Endothelial cell of umbilical vein (primary cell): ENCODE results near the gene HUNK. TPM values are rescaled to one million over a fixed set of nuclear protein-coding genes. Genes with fewer than 3 reads are reported as not detected.

ENCODE experiments used
- BruUV-seq: library from RNA; stranded (reverse); fragments of 400-500 nt; replicated peaks from 2 replicates; lab custom pipeline; 2021; lab: Mats Ljungman, UMichigan
- CTCF ChIA-PET: fragments of 300-600, 350-600 bp; sonication (Branson Sonifier 250); formaldehyde crosslinking; loops from one replicate; lab custom pipeline; 2021; ENCODE audit warnings: antibody characterized with exemption, inconsistent platforms; lab: Charles Lee
- POLR2A ChIA-PET: fragments of 300-600, 350-600 bp; sonication (Branson Sonifier 250); formaldehyde crosslinking; loops from one replicate; lab custom pipeline; 2021; ENCODE audit warnings: antibody characterized with exemption, inconsistent platforms; lab: Charles Lee
- DNase-seq: peaks from one replicate; pipeline ENCODE4 v3.0.0-alpha.2; 2011; ENCODE audit warnings: low read depth, low spot score
- FAIRE-seq: peaks from 2 replicates; lab custom pipeline; 2011; peaks lifted over from hg19 to GRCh38; lab: Jason Lieb, UNC
- H2AFZ ChIP-seq: 2 replicates; pipeline ENCODE4 v1.6.0; 2012; ENCODE audit warnings: low read depth, low read length, control low read depth, inconsistent platforms
- H3K27ac ChIP-seq: 2 replicates; pipeline ENCODE4 v1.5.1; 2011; ENCODE audit warnings: low read depth, mild to moderate bottlenecking, control low read depth, low read length, moderate library complexity; ENCODE audit not compliant: insufficient read depth
- H3K27me3 ChIP-seq, 2 experiments: 2 replicates each; pipeline versions ENCODE4 v1.6.0 to v1.6.1; 2011; ENCODE audit warnings: low read length in 2 of 2, mixed read lengths in 1 of 2; ENCODE audit not compliant: control insufficient read depth in 2 of 2, insufficient read depth in 2 of 2
- H3K36me3 ChIP-seq, 2 experiments: 2 replicates in 1 of 2; 3 replicates in 1 of 2; pipeline ENCODE4 v1.5.1; 2011; ENCODE audit warnings: low read length in 2 of 2, mild to moderate bottlenecking in 1 of 2, moderate library complexity in 1 of 2; ENCODE audit not compliant: control insufficient read depth in 2 of 2, insufficient read depth in 2 of 2; ENCODE audit errors: extremely low read depth in 1 of 2
- H3K4me1 ChIP-seq: 3 replicates; pipeline ENCODE4 v1.5.1; 2011; ENCODE audit warnings: mild to moderate bottlenecking, low read length; ENCODE audit not compliant: control insufficient read depth, insufficient read depth; ENCODE audit errors: extremely low read depth
- H3K4me2 ChIP-seq: 2 replicates; pipeline ENCODE4 v1.6.1; 2011; ENCODE audit warnings: low read length, control low read depth, mixed read lengths; ENCODE audit not compliant: insufficient read depth
- H3K4me3 ChIP-seq, 3 experiments: fragments of 200-600 bp in 1 of 3; sonication (generic), shearing (Covaris generic) in 1 of 3; replicated peaks in 1 of 3; 2 replicates each; pipeline ENCODE4 v1.5.1; 2011 to 2016; ENCODE audit warnings: control low read depth in 3 of 3, low read length in 3 of 3, mild to moderate bottlenecking in 2 of 3, inconsistent platforms in 1 of 3, low read depth in 1 of 3, moderate library complexity in 1 of 3; ENCODE audit not compliant: insufficient read depth in 1 of 3
- H3K79me2 ChIP-seq: 2 replicates; pipeline ENCODE4 v1.6.0; 2012; ENCODE audit warnings: low read length, inconsistent platforms; ENCODE audit not compliant: control insufficient read depth, insufficient read depth
- H3K9ac ChIP-seq: replicated peaks from 2 replicates; pipeline ENCODE3; 2011; ENCODE audit warnings: low read length, control low read depth; ENCODE audit not compliant: insufficient read depth; ENCODE audit errors: extremely low read depth
- H3K9me1 ChIP-seq: replicated peaks from 3 replicates; pipeline ENCODE4 v1.6.0; 2011; ENCODE audit warnings: mild to moderate bottlenecking, low read length; ENCODE audit not compliant: control insufficient read depth, insufficient read depth; ENCODE audit errors: extremely low read depth
- H3K9me3 ChIP-seq: replicated peaks from 2 replicates; pipeline ENCODE4 v1.5.1; 2012; ENCODE audit warnings: low read length, inconsistent platforms; ENCODE audit not compliant: control insufficient read depth, insufficient read depth
- H4K20me1 ChIP-seq: replicated peaks from 2 replicates; pipeline ENCODE3; 2011; ENCODE audit warnings: mild to moderate bottlenecking, low read length; ENCODE audit not compliant: control insufficient read depth, insufficient read depth; ENCODE audit errors: extremely low read depth
- CTCF ChIP-seq, 2 donors: IDR thresholded peaks; 1 replicate in 1 of 2; 2 replicates in 1 of 2; pipeline ENCODE4 v1.5.1; 2011; ENCODE audit warnings: low read length in 2 of 2, mild to moderate bottlenecking in 2 of 2, moderate library complexity in 2 of 2, control low read depth in 1 of 2, inconsistent platforms in 1 of 2, low read depth in 1 of 2; ENCODE audit not compliant: insufficient read depth in 1 of 2; ENCODE audit errors: extremely low read depth in 1 of 2
- EZH2 ChIP-seq: IDR thresholded peaks from 2 replicates; pipeline ENCODE4 v1.6.1; 2012; ENCODE audit warnings: borderline replicate concordance, low read depth, mild to moderate bottlenecking, moderate library complexity, low read length, inconsistent platforms; ENCODE audit not compliant: severe bottlenecking
- FOS ChIP-seq: IDR thresholded peaks from 2 replicates; pipeline ENCODE4 v1.6.1; 2011; ENCODE audit warnings: mild to moderate bottlenecking, low read length, moderate library complexity, borderline replicate concordance; ENCODE audit not compliant: insufficient read depth
- GATA2 ChIP-seq: IDR thresholded peaks from 2 replicates; pipeline ENCODE4 v1.7.0; 2011; ENCODE audit warnings: low read depth, mild to moderate bottlenecking, moderate library complexity, mixed read lengths, low read length; ENCODE audit not compliant: insufficient read length, insufficient read depth
- JUN ChIP-seq: IDR thresholded peaks from 2 replicates; pipeline ENCODE4 v1.6.1; 2011; ENCODE audit warnings: borderline replicate concordance, low read depth; ENCODE audit not compliant: insufficient read length, insufficient read depth
- MAX ChIP-seq: IDR thresholded peaks from 2 replicates; pipeline ENCODE4 v1.6.1; 2011; ENCODE audit not compliant: insufficient read depth, insufficient read length
- MYC ChIP-seq: IDR thresholded peaks from one replicate; pipeline ENCODE4 v1.6.1; 2011; ENCODE audit warnings: mild to moderate bottlenecking, low read depth, low read length
- POLR2A ChIP-seq: IDR thresholded peaks from 2 replicates; pipeline ENCODE4 v1.6.1; 2012; ENCODE audit warnings: low read depth, mild to moderate bottlenecking, control low read depth, low read length
- POLR2AphosphoS5 ChIP-seq: IDR thresholded peaks from 2 replicates; pipeline ENCODE4 v1.6.1; 2012; ENCODE audit warnings: low read depth, mild to moderate bottlenecking, control low read depth, low read length, moderate library complexity; ENCODE audit not compliant: insufficient read depth
- dilution Hi-C: fragments of 300-500 bp; cut with MboI; formaldehyde crosslinking; loops from one replicate; pipeline ENCODE4 v1.15.0; 2019; ENCODE audit warnings: low sequenced_read_pairs; ENCODE audit not compliant: extremely low pct_ligation_motif_present
- intact Hi-C: fragments of 100-400 bp; cut with micrococcal nuclease; formaldehyde crosslinking; loops from one replicate; pipeline ENCODE4 v1.10.0; 2022
- polyA plus RNA-seq, 4 experiments: library from polyadenylated mRNA; depleted of rRNA in 3 of 4; stranded (reverse) in 3 of 4; unstranded in 1 of 4; fragments of >200 nt; gene quantifications; 2 replicates each; pipeline versions ENCODE4 v1.2.1 to v1.2.3, GENCODE V29; 2011 to 2012; ENCODE audit warnings: missing spikeins in 1 of 4
- total RNA-seq: library from RNA; stranded (reverse); gene quantifications from 2 replicates; pipeline ENCODE4 v1.2.3, GENCODE V29; 2021

HUNK gene
- total and polyA plus RNA-seq, 2 donors (not counting 3 experiments of a cell fraction or from before 2014, with no cell fraction given) = not detected

- H4K20me1 ChIP-seq = no peaks in the 10 kb centered on the region
- no peaks in the 10 kb centered on the region for H3K27me3 ChIP-seq
- dilution Hi-C loops = no loop called here
- no peak for TF ChIP-seq EZH2
- TF ChIP-seq CTCF (IDR thresholded peaks at IDR 0.05; ENCODE audit: extremely low read depth in 1 of 2, insufficient read depth in 1 of 2, low read depth in 1 of 2, low read length in 2 of 2) = no peak
- no peak for TF ChIP-seq MAX
- TF ChIP-seq MYC = no peak
- no peak for TF ChIP-seq FOS
- H3K4me3 ChIP-seq = no peak overlapping the region
- BruUV-seq = no TSS peak
- no peak overlapping the region for H3K4me2 ChIP-seq
- H2AFZ ChIP-seq = no peak overlapping the region
- H3K9me1 ChIP-seq = no peaks in the 10 kb centered on the region
- intact Hi-C loops = no loop called here
- no peaks in the 10 kb centered on the region for H3K36me3 ChIP-seq
- no peaks in the 10 kb centered on the region for H3K4me1 ChIP-seq
- no peak for FAIRE-seq
- no peak for DNase-seq
- no peaks in the 10 kb centered on the region for H3K79me2 ChIP-seq
- no peaks in the 10 kb centered on the region for H3K9me3 ChIP-seq
- no peak overlapping the region for H3K9ac ChIP-seq
- ChIA-PET CTCF (no interaction called here), POLR2A (no interaction called here)
- H3K27ac ChIP-seq = no peak overlapping the region
These were observed 101.7 kb downstream of the HUNK start for GRCh38 chr21:31974454-31974985.

GRCh38 chr21:31975491-31975890 is 102.7 kb downstream of the HUNK start:
- ChIA-PET POLR2A (no interaction called here), CTCF (no interaction called here)
- no peak overlapping the region for H3K27ac ChIP-seq
- BruUV-seq = no TSS peak
- H3K9me3 ChIP-seq = no peaks in the 10 kb centered on the region
- no peak overlapping the region for H3K9ac ChIP-seq
- no peaks in the 10 kb centered on the region for H3K27me3 ChIP-seq
- no peak for TF ChIP-seq JUN
- TF ChIP-seq EZH2 = no peak
- TF ChIP-seq POLR2A = no peak
- TF ChIP-seq MYC = no peak
- no peak for TF ChIP-seq CTCF (IDR thresholded peaks at IDR 0.05; ENCODE audit: extremely low read depth in 1 of 2, insufficient read depth in 1 of 2, low read depth in 1 of 2, low read length in 2 of 2)
- TF ChIP-seq GATA2 = no peak
- no peak for TF ChIP-seq FOS
- TF ChIP-seq POLR2AphosphoS5 = no peak
- TF ChIP-seq MAX = no peak
- intact Hi-C loops = no loop called here
- FAIRE-seq (no peak), DNase-seq (no peak)
- no peaks in the 10 kb centered on the region for H3K9me1 ChIP-seq
- dilution Hi-C loops = no loop called here
- H3K4me2 ChIP-seq = no peak overlapping the region
- H3K4me3 ChIP-seq = no peak overlapping the region
- H4K20me1 ChIP-seq = no peaks in the 10 kb centered on the region
- no peak overlapping the region for H2AFZ ChIP-seq
- H3K4me1 ChIP-seq = no peaks in the 10 kb centered on the region
- H3K36me3 ChIP-seq = no peaks in the 10 kb centered on the region
- H3K79me2 ChIP-seq = no peaks in the 10 kb centered on the region
